ENCODE results near the gene SYNE2.

SYNE2 gene

GRCh38 chr14:64109819-64110554 lies 257.2 kb downstream of the SYNE2 start:
- Histone ChIP-seq H3K27me3 (ENCODE audit: insufficient read depth, poor library complexity, severe bottlenecking) (no peaks in the 10 kb centered on the region), H3K4me3 (replicated peaks; ENCODE audit: insufficient read depth, low read length) (no peak overlapping the region), H3K27ac (replicated peaks) (no peak overlapping the region)
- TF ChIP-seq SPI1 (IDR thresholded peaks at IDR 0.05; ENCODE audit: borderline replicate concordance, low read depth) (no peak), GABPA (IDR thresholded peaks at IDR 0.05; ENCODE audit: low read depth) (no peak), POLR2AphosphoS5 (IDR thresholded peaks at IDR 0.05; ENCODE audit: low read depth) (no peak), REST (IDR thresholded peaks at IDR 0.05; ENCODE audit: insufficient replicate concordance, low read depth) (no peak), CTCF (IDR thresholded peaks at IDR 0.05; ENCODE audit: insufficient read depth, low read length) (no peak)
- DNase-seq (ENCODE audit: low read depth in 1 of 2, low spot score in 1 of 2), result peak in 1 of 2 experiments; percentile 4

- no peak overlapping the region for H3K4me3 ChIP-seq (replicated peaks; ENCODE audit: insufficient read depth, low read length)
- no peak for DNase-seq (ENCODE audit: low read depth in 1 of 2, low spot score in 1 of 2)
- no peaks in the 10 kb centered on the region for H3K27me3 ChIP-seq (ENCODE audit: insufficient read depth, poor library complexity, severe bottlenecking)
- H3K27ac ChIP-seq (replicated peaks), result no peak overlapping the region
- TF ChIP-seq POLR2AphosphoS5 (IDR thresholded peaks at IDR 0.05; ENCODE audit: low read depth) (no peak), SPI1 (IDR thresholded peaks at IDR 0.05; ENCODE audit: borderline replicate concordance, low read depth) (no peak), CTCF (IDR thresholded peaks at IDR 0.05; ENCODE audit: insufficient read depth, low read length) (no peak), REST (IDR thresholded peaks at IDR 0.05; ENCODE audit: insufficient replicate concordance, low read depth) (no peak), GABPA (IDR thresholded peaks at IDR 0.05; ENCODE audit: low read depth) (no peak)
Observed at GRCh38 chr14:64110802-64111201, 258.0 kb downstream of the SYNE2 start.

GRCh38 chr14:64112867-64113678 lies 260.3 kb downstream of the SYNE2 start:
- no peaks in the 10 kb centered on the region for H3K27me3 ChIP-seq (ENCODE audit: insufficient read depth, poor library complexity, severe bottlenecking)
- TF ChIP-seq SPI1 (IDR thresholded peaks at IDR 0.05; ENCODE audit: borderline replicate concordance, low read depth), result no peak
- no peak for TF ChIP-seq POLR2AphosphoS5 (IDR thresholded peaks at IDR 0.05; ENCODE audit: low read depth)
- no peak for TF ChIP-seq CTCF (IDR thresholded peaks at IDR 0.05; ENCODE audit: insufficient read depth, low read length)
- TF ChIP-seq GABPA (IDR thresholded peaks at IDR 0.05; ENCODE audit: low read depth), result no peak
- no peak for TF ChIP-seq REST (IDR thresholded peaks at IDR 0.05; ENCODE audit: insufficient replicate concordance, low read depth)
- no peak for DNase-seq (ENCODE audit: low read depth in 1 of 2, low spot score in 1 of 2)
- no peak overlapping the region for H3K4me3 ChIP-seq (replicated peaks; ENCODE audit: insufficient read depth, low read length)
- no peak overlapping the region for H3K27ac ChIP-seq (replicated peaks)

Data from HL-60 (cell line).